DMS 273 (cell line): Measurements from ENCODE around the gene SNED1.
"Not testable (repeated sequence)": the region's sequence is repeated elsewhere in the genome, so short reads cannot be mapped to it uniquely, and the experiment has no call there.

Experiments
- DNase-seq: peaks from one replicate; lab custom pipeline; 2025; ENCODE audit not compliant: unreplicated experiment; lab: John Stamatoyannopoulos, UW

The SNED1 gene

GRCh38 chr2:240972201-240972600, 26.2 kb upstream of the SNED1 start:
- DNase-seq, result no peak

DNA sequence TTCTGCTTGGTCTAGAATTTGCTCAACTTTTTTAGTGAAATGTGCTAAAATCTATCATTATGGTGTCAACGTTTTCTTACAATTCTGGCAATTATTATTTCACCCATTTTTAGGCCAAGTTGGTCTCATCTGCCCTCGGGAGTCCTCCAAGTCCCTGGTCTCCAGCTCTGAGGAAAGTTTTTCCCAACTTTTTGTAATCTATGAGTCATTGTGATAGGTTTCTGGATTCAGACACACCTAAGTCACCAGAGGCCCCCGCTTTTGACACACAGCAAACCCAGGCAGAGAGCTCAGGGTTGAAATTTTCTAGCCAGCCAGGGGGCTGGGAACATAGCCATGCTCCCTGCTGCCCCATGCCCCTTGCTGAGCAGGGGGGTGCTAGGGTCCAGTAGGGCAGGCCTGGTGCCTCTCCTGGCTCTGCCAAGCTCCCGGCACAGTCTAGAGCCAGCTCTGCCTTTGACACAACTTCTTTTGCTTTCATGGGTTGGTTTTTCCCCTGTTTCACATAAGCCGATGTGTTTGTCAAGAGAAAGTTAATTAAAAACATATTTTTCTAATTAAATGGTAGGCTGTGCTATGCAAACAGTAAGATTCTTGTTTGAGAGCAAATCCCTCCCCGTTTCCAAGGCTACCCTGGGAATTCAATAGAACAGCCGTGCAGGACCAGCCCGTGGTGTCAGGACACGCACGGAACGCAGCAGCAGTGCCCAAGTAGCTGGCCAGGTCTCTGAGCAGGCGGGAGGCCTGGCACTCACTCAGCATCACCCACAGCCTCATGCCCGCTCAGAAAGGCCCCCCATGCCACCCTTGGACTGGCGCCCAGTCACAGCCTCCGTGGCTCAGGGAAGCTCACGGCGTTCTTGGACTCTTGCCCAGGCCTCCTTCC, 25.5 kb upstream of the SNED1 start:
- no peak for DNase-seq

GRCh38 chr2:240974771-240975572, 23.4 kb upstream of the SNED1 start:
- no peak for DNase-seq

GRCh38 chr2:240975903-240976302, 22.5 kb upstream of the SNED1 start:
- not testable (repeated sequence) for DNase-seq

DNA sequence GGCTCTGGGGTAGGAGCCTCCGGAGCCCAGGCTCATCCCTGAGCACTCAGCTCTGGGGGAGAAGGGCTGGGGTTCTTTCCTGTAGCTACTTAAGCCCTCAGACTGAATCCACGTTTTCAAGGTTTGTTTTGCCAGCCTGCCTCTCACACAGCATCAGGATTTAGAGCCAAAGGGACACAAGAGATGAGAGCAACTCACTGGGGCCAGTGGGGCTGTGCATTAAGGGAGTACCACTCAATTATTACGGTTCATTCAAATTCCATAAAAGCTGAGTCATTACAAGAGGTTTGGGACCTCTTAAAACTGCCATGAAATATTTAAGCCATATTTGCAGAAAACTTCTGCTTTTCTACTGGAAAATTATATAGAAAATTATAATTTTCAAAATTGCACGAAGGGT, 17.1 kb upstream of the SNED1 start:
- no peak for DNase-seq

GRCh38 chr2:240981871-240982800, 16.3 kb upstream of the SNED1 start:
- no peak for DNase-seq

DNA sequence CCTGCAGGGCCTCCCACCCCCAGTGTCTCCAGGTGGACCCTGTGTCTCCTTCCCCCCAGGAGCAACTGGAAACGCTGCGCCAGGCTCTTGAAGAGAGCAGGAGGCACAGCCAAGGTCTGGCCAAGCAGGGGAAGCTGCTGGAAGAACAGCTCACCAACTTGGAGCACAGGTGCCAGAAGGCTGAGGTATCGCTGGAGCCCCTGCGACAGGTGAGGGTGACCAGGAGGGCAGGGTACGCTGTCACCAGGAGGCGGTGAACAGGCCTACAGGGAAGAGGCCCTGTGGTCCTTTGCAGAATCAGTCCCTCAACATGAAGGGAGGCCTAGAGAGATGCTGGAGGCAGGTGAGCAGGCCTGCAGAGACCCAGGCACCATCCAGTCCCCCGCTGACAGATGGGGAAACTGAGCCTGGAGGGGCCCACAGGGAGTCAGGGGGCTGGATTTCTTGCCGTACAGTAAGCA, 15.6 kb upstream of the SNED1 start:
- no peak for DNase-seq

- DNase-seq, result peak; percentile 88
Observed at GRCh38 chr2:240983361-240983995, 14.9 kb upstream of the SNED1 start.

GRCh38 chr2:240983996-240984498, 14.4 kb upstream of the SNED1 start:
- peak; percentile 44 for DNase-seq

GRCh38 chr2:240985881-240986786, 12.3 kb upstream of the SNED1 start:
- no peak for DNase-seq

- DNase-seq, result no peak
Observed at GRCh38 chr2:240986787-240987411, 11.5 kb upstream of the SNED1 start.

DNA sequence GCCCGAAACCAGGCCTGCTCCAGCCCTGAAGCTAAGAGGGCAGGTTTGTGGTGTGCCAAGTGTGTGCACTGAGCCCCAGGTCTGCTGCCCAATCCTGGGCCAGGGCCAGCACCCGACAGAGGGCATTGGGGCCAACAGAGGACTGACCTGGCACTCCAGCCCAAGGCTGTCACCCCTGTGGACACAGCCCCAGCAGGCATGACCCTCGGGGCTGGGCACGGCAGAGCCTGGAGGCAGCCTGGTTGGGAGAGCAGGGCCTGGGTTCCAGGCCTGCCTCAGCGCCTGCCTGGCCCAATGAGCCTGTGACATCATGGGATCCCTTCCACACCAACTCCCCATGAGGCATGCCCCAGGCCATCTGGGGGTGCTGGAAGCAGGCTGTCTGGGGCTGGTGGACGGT, 10.8 kb upstream of the SNED1 start:
- no peak for DNase-seq

GRCh38 chr2:240988146-240988545, 10.3 kb upstream of the SNED1 start:
- DNase-seq, result peak; percentile 67

DNA sequence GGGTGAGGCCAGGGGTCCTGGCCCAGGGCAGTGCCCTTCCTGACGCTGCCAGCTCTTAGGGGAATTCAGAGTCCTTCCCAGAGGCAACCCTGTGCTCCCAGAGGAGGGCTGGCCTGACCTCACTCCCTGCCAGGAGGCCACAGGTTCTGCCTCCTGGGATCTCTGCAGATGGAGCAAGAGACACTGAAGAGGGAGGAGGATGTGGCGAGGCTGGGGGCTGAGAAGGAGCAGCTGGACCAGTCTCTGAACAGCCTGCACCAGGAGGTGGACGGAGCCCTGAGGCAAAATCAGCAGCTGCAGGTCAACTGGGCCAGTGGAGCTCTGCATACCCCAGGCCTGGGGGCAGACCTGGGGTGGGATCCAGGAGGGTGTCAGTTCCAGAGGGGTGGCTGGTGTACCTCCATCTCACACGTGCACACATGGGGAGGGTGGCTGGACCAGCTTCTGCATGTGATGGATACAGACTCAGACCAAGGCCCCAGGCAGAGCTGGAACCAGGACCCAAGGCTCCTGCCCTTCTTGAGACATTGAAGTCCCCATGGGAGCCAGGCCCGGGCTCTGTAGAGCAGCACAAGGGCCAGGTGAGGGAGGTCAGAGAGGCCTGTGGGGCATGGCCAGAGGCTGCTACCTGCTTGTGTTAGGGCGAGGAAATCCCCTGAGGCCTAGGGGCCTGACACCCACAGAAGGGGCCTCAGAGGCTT, 9.7 kb upstream of the SNED1 start:
- no peak for DNase-seq

- DNase-seq, result peak; percentile 48
Observed at GRCh38 chr2:240989451-240990265, 8.8 kb upstream of the SNED1 start.

GRCh38 chr2:240990266-240990529, 8.2 kb upstream of the SNED1 start:
- DNase-seq, result no peak

DNA sequence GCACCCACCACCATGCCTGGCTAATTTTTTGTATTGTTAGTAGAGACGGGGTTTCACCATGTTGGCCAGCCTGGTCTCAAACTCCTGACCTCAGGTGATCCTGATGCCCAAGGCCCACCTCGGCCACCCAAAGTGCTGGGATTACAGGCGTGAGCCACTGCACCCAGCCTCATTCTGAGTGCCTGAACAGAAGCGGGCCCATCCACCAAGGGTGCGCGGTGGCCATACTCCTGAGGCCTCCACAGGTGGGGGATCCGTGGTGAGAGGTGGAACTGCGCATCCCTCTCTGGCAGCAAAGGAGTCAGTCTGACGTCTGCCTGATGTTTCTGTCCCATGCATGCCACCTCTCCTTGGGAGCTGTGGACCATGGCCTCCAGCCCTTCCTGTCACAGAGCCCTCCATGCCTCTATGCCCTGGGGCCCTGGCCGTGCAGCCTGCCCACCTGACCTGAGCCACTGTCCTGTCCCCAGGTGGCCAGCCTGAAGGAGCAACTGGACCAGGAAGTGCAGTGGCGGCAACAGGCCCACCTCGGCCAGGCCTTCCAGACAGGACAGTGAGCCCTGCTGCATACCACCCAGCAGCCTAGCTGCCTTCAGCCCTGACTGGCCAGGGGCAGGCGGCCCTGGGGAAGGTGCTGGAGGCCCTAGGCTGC, 7.6 kb upstream of the SNED1 start:
- DNase-seq, result no peak
